ENCODE measurements around the gene CPD. TPM values are rescaled to one million over a fixed set of nuclear protein-coding genes. Genes with fewer than 3 reads are reported as not detected.
"Not testable (repeated sequence)": the region's sequence is repeated elsewhere in the genome, so short reads cannot be mapped to it uniquely, and the experiment has no call there.

The CPD gene
- total and polyA plus RNA-seq, 7 donors: 3.9 to 99.5 (median 33.7) TPM

DNA sequence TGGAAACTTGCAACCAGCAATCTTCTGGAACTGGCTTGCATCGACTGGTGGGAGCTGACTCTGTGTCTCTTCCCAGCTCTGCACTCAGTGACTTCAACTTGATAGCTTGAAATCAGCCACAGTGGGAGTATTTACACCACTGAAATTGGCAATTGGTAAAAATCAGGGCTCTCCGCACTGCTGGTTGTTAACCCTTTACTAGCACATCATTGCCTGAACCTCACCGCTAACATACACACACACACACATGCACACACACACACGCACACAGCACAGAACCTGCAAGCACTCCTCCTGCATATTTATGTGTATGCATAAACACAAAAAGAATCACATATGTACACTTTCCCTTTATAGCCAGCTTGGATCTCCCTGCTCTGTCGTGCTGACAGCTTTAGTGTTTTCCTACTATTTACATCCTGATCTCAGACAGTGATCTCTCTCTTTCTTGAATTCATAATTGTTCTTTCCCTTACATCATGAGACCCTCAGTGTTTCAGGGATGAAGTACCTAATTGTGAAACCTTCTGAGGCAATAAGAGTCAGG, 37.0 kb upstream of the CPD start:
- TF ChIP-seq, protein P1, sequence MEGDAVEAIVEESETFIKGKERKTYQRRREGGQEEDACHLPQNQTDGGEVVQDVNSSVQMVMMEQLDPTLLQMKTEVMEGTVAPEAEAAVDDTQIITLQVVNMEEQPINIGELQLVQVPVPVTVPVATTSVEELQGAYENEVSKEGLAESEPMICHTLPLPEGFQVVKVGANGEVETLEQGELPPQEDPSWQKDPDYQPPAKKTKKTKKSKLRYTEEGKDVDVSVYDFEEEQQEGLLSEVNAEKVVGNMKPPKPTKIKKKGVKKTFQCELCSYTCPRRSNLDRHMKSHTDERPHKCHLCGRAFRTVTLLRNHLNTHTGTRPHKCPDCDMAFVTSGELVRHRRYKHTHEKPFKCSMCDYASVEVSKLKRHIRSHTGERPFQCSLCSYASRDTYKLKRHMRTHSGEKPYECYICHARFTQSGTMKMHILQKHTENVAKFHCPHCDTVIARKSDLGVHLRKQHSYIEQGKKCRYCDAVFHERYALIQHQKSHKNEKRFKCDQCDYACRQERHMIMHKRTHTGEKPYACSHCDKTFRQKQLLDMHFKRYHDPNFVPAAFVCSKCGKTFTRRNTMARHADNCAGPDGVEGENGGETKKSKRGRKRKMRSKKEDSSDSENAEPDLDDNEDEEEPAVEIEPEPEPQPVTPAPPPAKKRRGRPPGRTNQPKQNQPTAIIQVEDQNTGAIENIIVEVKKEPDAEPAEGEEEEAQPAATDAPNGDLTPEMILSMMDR (IDR thresholded peaks at IDR 0.05): no peak
- TF ChIP-seq EP300 (IDR thresholded peaks at IDR 0.05) (no peak), POLR2AphosphoS5 (IDR thresholded peaks at IDR 0.05) (no peak), POLR2A (IDR thresholded peaks at IDR 0.05) (no peak)
- Histone ChIP-seq H3K4me1 (peaks cover 0 to 13% (median 10%) of the 10 kb centered on the region in 4 donors), H3K36me3 (no peaks in the 10 kb centered on the region), H3K27me3 (no peaks in the 10 kb centered on the region), H3K9me3 (no peaks in the 10 kb centered on the region), H3K27ac (peak overlapping the region in 1 of 4 donors; percentile 74), H3K4me3 (no peak overlapping the region)
- no peak for DNase-seq
- 91 to 92% methylated on average over 5 of the region's 5 CpGs for WGBS, 2 donors
- intact Hi-C loops (cut with DNase I): no loop called here

DNA sequence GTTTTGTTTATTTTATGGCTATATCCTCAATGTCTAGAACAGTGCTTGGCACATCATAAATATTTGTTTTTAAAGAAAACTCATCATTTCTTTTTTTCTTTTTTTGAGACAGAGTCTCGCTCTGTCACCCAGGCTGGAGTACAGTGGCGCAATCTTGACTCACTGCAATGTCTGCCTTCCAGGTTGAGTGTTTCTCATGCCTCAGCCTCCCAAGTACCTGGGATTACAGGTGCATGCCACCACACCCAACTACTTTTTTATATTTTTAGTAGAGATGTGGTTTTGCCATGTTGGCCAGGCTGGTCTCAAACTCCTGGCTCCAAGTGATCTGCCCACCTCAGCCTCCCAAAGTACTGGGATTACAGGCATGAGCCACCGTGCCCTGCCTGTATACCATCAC, 35.5 kb upstream of the CPD start:
- DNase-seq; H3K9me3 ChIP-seq; H3K36me3 ChIP-seq; H3K4me3 ChIP-seq; H3K27me3 ChIP-seq; intact Hi-C loops (cut with DNase I): not testable (repeated sequence)
- Histone ChIP-seq H3K4me1 (peaks cover 0 to 13% (median 10%) of the 10 kb centered on the region in 4 donors), H3K27ac (peak overlapping the region in 1 of 4 donors; percentile 59)
- 97% methylated on average over 3 of the region's 3 CpGs for WGBS, 2 donors

DNA sequence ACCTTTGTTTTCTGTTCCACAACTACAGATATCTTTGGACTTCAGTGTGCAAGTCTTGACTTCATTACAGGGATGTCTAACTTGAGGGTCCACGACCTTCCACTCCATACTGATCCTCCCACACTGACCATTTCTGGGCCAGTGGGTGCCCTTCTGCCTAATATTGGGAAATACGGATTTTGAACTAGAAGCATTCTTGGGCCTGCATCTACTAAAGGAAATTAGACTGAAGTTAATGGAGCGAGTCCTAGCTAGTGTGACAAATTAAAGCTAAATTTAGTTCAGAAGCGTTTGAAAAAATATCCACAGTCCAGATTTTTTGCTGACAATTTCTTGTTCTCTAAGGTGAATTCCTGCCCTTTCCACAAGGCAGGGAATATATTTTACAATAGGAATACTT, 34.9 kb upstream of the CPD start:
- Histone ChIP-seq H3K4me3 (no peak overlapping the region), H3K36me3 (no peaks in the 10 kb centered on the region), H3K9me3 (no peaks in the 10 kb centered on the region), H3K27ac (peak overlapping the region in 1 of 4 donors; percentile 59), H3K27me3 (no peaks in the 10 kb centered on the region), H3K4me1 (peaks cover 0 to 13% (median 10%) of the 10 kb centered on the region in 4 donors)
- no peak for DNase-seq
- WGBS, 2 donors: 86 to 87% methylated on average over 4 of the region's 4 CpGs
- TF ChIP-seq, protein P1 (IDR thresholded peaks at IDR 0.05): no peak
- no peak for TF ChIP-seq EP300 (IDR thresholded peaks at IDR 0.05)
- no peak for TF ChIP-seq POLR2A (IDR thresholded peaks at IDR 0.05)
- TF ChIP-seq POLR2AphosphoS5 (IDR thresholded peaks at IDR 0.05): no peak
- intact Hi-C loops (cut with DNase I): no loop called here

DNA sequence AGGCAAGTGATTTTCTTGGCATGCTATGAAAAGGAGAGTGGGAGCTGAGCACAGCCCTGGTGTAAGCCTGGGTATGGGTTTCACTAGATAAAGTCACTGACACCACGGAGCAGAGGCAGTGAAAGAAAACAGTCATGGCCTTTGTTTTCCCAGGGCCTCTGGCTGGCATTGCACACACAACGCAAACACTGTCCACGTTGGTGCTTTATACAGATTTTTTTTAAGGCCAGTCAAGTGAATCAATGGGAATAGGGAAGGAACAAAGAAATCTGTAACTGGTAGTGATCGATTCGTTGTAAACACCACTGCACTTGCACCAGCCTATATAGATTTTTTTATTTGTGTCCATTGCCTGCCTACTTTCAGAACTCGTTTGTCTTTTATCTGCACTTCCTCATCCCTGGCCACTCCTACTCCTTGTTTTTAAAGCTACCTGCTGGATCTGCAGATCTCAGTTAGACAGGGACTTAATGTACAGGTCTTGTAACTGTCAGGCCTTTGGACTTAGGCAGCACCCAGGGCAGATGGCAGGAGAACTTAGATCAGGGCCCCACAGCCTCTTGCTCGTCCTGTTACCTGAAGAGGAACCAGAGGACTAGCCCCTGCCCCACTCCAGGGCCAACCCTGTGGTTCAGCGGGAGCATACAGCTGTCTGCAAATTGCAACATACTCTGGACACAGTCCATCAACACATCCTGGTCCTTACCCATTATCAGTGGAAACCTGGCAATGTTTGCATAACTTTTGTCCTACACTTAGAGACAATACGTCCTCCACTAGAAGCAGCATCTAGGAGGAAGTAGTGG, 34.2 kb upstream of the CPD start:
- no peak overlapping the region for H3K4me3 ChIP-seq
- H3K27me3 ChIP-seq: no peaks in the 10 kb centered on the region
- intact Hi-C loops (cut with DNase I): no loop called here
- TF ChIP-seq, protein P1 (IDR thresholded peaks at IDR 0.05): no peak
- TF ChIP-seq EP300 (IDR thresholded peaks at IDR 0.05) (no peak), POLR2AphosphoS5 (IDR thresholded peaks at IDR 0.05) (peak in 1 of 4 donors; percentile 36), POLR2A (IDR thresholded peaks at IDR 0.05) (no peak)
- 9 to 46% methylated on average over 9 of the region's 9 CpGs for WGBS, 2 donors
- peak overlapping the region in 3 of 4 donors; percentile 19 to 59 (median 31) for H3K27ac ChIP-seq
- no peaks in the 10 kb centered on the region for H3K36me3 ChIP-seq
- DNase-seq: no peak
- peaks cover 0 to 13% (median 10%) of the 10 kb centered on the region in 4 donors for H3K4me1 ChIP-seq
- no peaks in the 10 kb centered on the region for H3K9me3 ChIP-seq

DNA sequence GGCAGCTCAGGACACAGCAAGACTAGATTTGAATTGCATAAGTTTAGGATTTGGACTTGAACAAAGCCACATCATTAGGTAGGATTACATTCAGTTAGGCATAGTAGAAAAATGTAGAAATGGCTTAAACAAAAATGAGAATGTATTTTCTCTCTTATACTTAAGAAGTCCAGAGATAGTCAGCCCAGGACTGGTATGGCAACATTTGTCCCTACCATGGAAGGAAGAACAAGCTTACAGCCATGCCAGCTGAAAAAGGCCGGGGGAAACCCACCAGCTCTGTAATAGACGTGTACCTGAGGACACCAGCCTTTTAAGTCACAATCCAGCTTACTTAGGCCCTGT, 33.7 kb upstream of the CPD start:
- H3K27ac ChIP-seq: peak overlapping the region in 2 of 4 donors; percentile 31 to 64
- TF ChIP-seq EP300 (IDR thresholded peaks at IDR 0.05) (no peak), POLR2AphosphoS5 (IDR thresholded peaks at IDR 0.05) (no peak), POLR2A (IDR thresholded peaks at IDR 0.05) (no peak)
- TF ChIP-seq, protein P1 (IDR thresholded peaks at IDR 0.05): no peak
- no peaks in the 10 kb centered on the region for H3K9me3 ChIP-seq
- H3K4me1 ChIP-seq: peaks cover 0 to 10% (median 9%) of the 10 kb centered on the region in 4 donors
- H3K4me3 ChIP-seq: no peak overlapping the region
- H3K36me3 ChIP-seq: no peaks in the 10 kb centered on the region
- 26 to 80% methylated on average over 2 of the region's 2 CpGs for WGBS, 2 donors
- DNase-seq: no peak
- intact Hi-C loops (cut with DNase I): no loop called here
- no peaks in the 10 kb centered on the region for H3K27me3 ChIP-seq

Measured in sigmoid colon (tissue), 7 donors.